Stimulated activated CD4-positive, alpha-beta T cell treated with anti-CD3 and anti-CD28 coated beads, TNF-alpha, amount 100 ng/mL, for 24 hours (primary cell): ENCODE data around the gene XKRX.

Experiments
- DNase-seq, 3 experiments: peaks; one replicate each; pipeline ENCODE4 v3.0.0-alpha.2; 2020; ENCODE audit warnings: low read depth in 3 of 3

The XKRX gene

GRCh38 chrX:100928660-100929613 is at the start of gene XKRX:
XKRX (minus strand) TSS chrX:100928917; CDS start chrX:100928304, 613 bp downstream.
- peak in 2 of 3 experiments; percentile 14 to 33 for DNase-seq

- DNase-seq = no peak
Measured at GRCh38 chrX:100976211-100976610, 47.5 kb upstream of the XKRX start.

- no peak for DNase-seq
Measured at GRCh38 chrX:100975212-100975611, 46.5 kb upstream of the XKRX start.

GRCh38 chrX:100973411-100973810 is 44.7 kb upstream of the XKRX start:
- DNase-seq = no peak

- no peak for DNase-seq
Measured at GRCh38 chrX:100969936-100970335, 41.2 kb upstream of the XKRX start.

GRCh38 chrX:100969408-100969807 is 40.7 kb upstream of the XKRX start, which contains the start of gene ARL13A:
ARL13A (plus strand) TSS chrX:100969708; CDS start chrX:100973690, 3,982 bp downstream.
- DNase-seq = no peak

- DNase-seq = no peak
Measured at GRCh38 chrX:100964362-100964761, 35.6 kb upstream of the XKRX start.

- no peak for DNase-seq
Measured at GRCh38 chrX:100962811-100963210, 34.1 kb upstream of the XKRX start.

- no peak for DNase-seq
Measured at GRCh38 chrX:100948557-100948956, 19.8 kb upstream of the XKRX start.

- no peak for DNase-seq
Measured at GRCh38 chrX:100946299-100946927, 17.7 kb upstream of the XKRX start.

- DNase-seq = no peak
Measured at GRCh38 chrX:100944601-100945000, 15.9 kb upstream of the XKRX start.

GRCh38 chrX:100939333-100939732 is 10.6 kb upstream of the XKRX start:
- no peak for DNase-seq

- DNase-seq = no peak
Measured at GRCh38 chrX:100935767-100936166, 7.0 kb upstream of the XKRX start.

- no peak for DNase-seq
Measured at GRCh38 chrX:100931925-100932285, 3.2 kb upstream of the XKRX start.

GRCh38 chrX:100931218-100931924 is 2.7 kb upstream of the XKRX start:
- peak in 1 of 3 experiments; percentile 4 for DNase-seq

GRCh38 chrX:100926453-100926852 is 2.3 kb downstream of the XKRX start:
- DNase-seq = no peak

- DNase-seq = no peak
Measured at GRCh38 chrX:100924375-100924774, 4.3 kb downstream of the XKRX start.

- no peak for DNase-seq
Measured at GRCh38 chrX:100915562-100915961, 13.2 kb downstream of the XKRX start.

GRCh38 chrX:100913111-100913510 is 15.6 kb downstream of the XKRX start:
- DNase-seq = no peak

GRCh38 chrX:100911731-100912130 is 17.0 kb downstream of the XKRX start:
- DNase-seq = no peak

- DNase-seq = no peak
Measured at GRCh38 chrX:100905620-100906019, 23.1 kb downstream of the XKRX start.

- no peak for DNase-seq
Measured at GRCh38 chrX:100904433-100904832, 24.3 kb downstream of the XKRX start.
